MM.1S (cell line): ENCODE measurements around the gene GZMH.
"Not testable (repeated sequence)": the region's sequence is repeated elsewhere in the genome, so short reads cannot be mapped to it uniquely, and the experiment has no call there.

Source experiments
- EZH2phosphoT487 ChIP-seq: fragments of 300-600 bp; sonication (generic); IDR thresholded peaks from 2 replicates; pipeline ENCODE4 v1.6.1; 2018; ENCODE audit warnings: antibody characterized with exemption, low read length
- TF ChIP-seq, protein P1 (sequence below): fragments of 300-600 bp; sonication (generic); IDR thresholded peaks from 2 replicates; pipeline ENCODE4 v1.5.1; 2016; ENCODE audit warnings: antibody characterized with exemption, low read length, mixed read lengths

DNA sequence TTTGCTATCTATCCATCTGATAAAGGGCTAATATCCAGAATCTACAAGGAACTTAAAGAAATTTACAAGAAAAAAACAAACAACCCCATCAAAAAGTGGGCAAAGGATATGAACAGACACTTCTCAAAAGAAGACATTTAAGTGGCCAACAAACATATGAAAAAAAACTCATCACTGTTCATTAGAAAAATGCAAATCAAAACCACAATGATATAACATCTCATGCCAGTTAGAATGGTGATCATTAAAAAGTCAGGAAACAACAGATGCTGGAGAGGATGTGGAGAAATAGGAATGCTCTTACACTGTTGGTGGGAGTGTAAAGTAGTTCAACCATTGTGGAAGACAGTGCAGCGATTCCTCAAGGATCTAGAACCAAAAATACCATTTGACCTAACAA lies 38.9 kb upstream of the GZMH start:
- TF ChIP-seq, protein P1, sequence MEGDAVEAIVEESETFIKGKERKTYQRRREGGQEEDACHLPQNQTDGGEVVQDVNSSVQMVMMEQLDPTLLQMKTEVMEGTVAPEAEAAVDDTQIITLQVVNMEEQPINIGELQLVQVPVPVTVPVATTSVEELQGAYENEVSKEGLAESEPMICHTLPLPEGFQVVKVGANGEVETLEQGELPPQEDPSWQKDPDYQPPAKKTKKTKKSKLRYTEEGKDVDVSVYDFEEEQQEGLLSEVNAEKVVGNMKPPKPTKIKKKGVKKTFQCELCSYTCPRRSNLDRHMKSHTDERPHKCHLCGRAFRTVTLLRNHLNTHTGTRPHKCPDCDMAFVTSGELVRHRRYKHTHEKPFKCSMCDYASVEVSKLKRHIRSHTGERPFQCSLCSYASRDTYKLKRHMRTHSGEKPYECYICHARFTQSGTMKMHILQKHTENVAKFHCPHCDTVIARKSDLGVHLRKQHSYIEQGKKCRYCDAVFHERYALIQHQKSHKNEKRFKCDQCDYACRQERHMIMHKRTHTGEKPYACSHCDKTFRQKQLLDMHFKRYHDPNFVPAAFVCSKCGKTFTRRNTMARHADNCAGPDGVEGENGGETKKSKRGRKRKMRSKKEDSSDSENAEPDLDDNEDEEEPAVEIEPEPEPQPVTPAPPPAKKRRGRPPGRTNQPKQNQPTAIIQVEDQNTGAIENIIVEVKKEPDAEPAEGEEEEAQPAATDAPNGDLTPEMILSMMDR: not testable (repeated sequence)
- not testable (repeated sequence) for TF ChIP-seq EZH2phosphoT487
